Activated CD4-positive, alpha-beta T cell treated with anti-CD3 and anti-CD28 coated beads, Interleukin-2, amount 10 ng/mL, durations not matched to agents 7 days and 5 days (primary cell): ENCODE measurements around the gene IRF3. TPM values are rescaled to one million over a fixed set of nuclear protein-coding genes. Genes with fewer than 3 reads are reported as not detected.

Source experiments
- CTCF ChIA-PET: fragments of 350-600 bp; sonication (Branson Sonifier 250); formaldehyde crosslinking; loops from one replicate; lab custom pipeline; 2021; ENCODE audit warnings: antibody characterized with exemption; lab: Charles Lee
- POLR2A ChIA-PET: fragments of 350-600 bp; sonication (Branson Sonifier 250); formaldehyde crosslinking; loops from one replicate; lab custom pipeline; 2021; ENCODE audit warnings: antibody characterized with exemption; lab: Charles Lee
- DNase-seq: peaks from one replicate; pipeline ENCODE4 v3.0.0-alpha.2; 2020
- H3K27ac Mint-ChIP-seq: one replicate; pipeline ENCODE4 v1.8.0; 2021; ENCODE audit warnings: mild to moderate bottlenecking, moderate library complexity, mixed read lengths
- H3K27me3 Mint-ChIP-seq: one replicate; pipeline ENCODE4 v1.8.0; 2021; ENCODE audit warnings: mixed read lengths
- H3K36me3 Mint-ChIP-seq: one replicate; pipeline ENCODE4 v1.8.0; 2021; ENCODE audit warnings: low read depth, mixed read lengths
- H3K4me1 Mint-ChIP-seq: one replicate; pipeline ENCODE4 v1.8.0; 2021; ENCODE audit warnings: mixed read lengths
- H3K4me3 Mint-ChIP-seq: one replicate; pipeline ENCODE4 v1.8.0; 2021; ENCODE audit warnings: mild to moderate bottlenecking, moderate library complexity, mixed read lengths
- H3K9me3 Mint-ChIP-seq: one replicate; pipeline ENCODE4 v1.8.0; 2021; ENCODE audit warnings: mixed read lengths
- total RNA-seq, 2 experiments: library from RNA; stranded (reverse); gene quantifications; one replicate each; pipeline ENCODE4 v1.2.3, GENCODE V29; 2021

Gene IRF3
- total RNA-seq = 100 to 1,000 TPM; 157 to 168 TPM

GRCh38 chr19:49665351-49666119, at the start of gene IRF3, which contains the start of gene BCL2L12:
Gene IRF3, minus strand, starts transcription at chr19:49665857. Its CDS starts 1,019 bp downstream, at chr19:49664838.
Gene BCL2L12, plus strand, starts transcription at chr19:49665933. Its CDS starts 760 bp downstream, at chr19:49666693.
- peak; percentile 100 for DNase-seq
- peak within 1 kb of the TSS; percentile 97 for H3K27ac Mint-ChIP-seq
- peaks cover 26% of the 10 kb centered on the region for H3K36me3 Mint-ChIP-seq
- H3K27me3 Mint-ChIP-seq = no peaks in the 10 kb centered on the region
- H3K4me1 Mint-ChIP-seq = peaks cover 39% of the 10 kb centered on the region
- peak within 1 kb of the TSS; percentile 99 for H3K4me3 Mint-ChIP-seq
- ChIA-PET POLR2A (interaction anchor here (1.0 kb wide), 1 partner anchor 11 kb away, joined by 5 read pairs; no protein-coding TSS in a partner anchor), CTCF (interaction anchor here (0.6 to 2.2 kb wide), 2 partner anchors 10 to 103 kb away, joined by 3 to 8 read pairs; no protein-coding TSS in a partner anchor)
- H3K9me3 Mint-ChIP-seq = no peaks in the 10 kb centered on the region

- peaks cover 14% of the 10 kb centered on the region for H3K4me1 Mint-ChIP-seq
- H3K9me3 Mint-ChIP-seq = peaks cover 4% of the 10 kb centered on the region
- H3K27ac Mint-ChIP-seq = no peak overlapping the region
- DNase-seq = no peak
- H3K4me3 Mint-ChIP-seq = no peak overlapping the region
- H3K27me3 Mint-ChIP-seq = no peaks in the 10 kb centered on the region
- POLR2A ChIA-PET = no interaction called here
- CTCF ChIA-PET = interaction anchor here (1.4 kb wide), 1 partner anchor 32 kb away, joined by 4 read pairs; no protein-coding TSS in a partner anchor
- no peaks in the 10 kb centered on the region for H3K36me3 Mint-ChIP-seq
Observed at GRCh38 chr19:49713236-49713845, 47.7 kb upstream of the IRF3 start.

- H3K27ac Mint-ChIP-seq = no peak overlapping the region
- no peak overlapping the region for H3K4me3 Mint-ChIP-seq
- H3K27me3 Mint-ChIP-seq = no peaks in the 10 kb centered on the region
- H3K9me3 Mint-ChIP-seq = peaks cover 2% of the 10 kb centered on the region
- CTCF ChIA-PET = interaction anchor here (1.4 kb wide), 1 partner anchor 32 kb away, joined by 4 read pairs; no protein-coding TSS in a partner anchor
- H3K36me3 Mint-ChIP-seq = no peaks in the 10 kb centered on the region
- peaks cover 9% of the 10 kb centered on the region for H3K4me1 Mint-ChIP-seq
- POLR2A ChIA-PET = no interaction called here
- no peak for DNase-seq
Observed at GRCh38 chr19:49712397-49712859, 46.8 kb upstream of the IRF3 start.

- Mint-ChIP-seq H3K36me3 (no peaks in the 10 kb centered on the region), H3K4me1 (peaks cover 1% of the 10 kb centered on the region), H3K9me3 (peaks cover 2% of the 10 kb centered on the region), H3K27me3 (no peaks in the 10 kb centered on the region), H3K27ac (no peak overlapping the region), H3K4me3 (no peak overlapping the region)
- CTCF ChIA-PET = no interaction called here
- no peak for DNase-seq
- POLR2A ChIA-PET = no interaction called here
Observed at GRCh38 chr19:49710372-49710951, 44.8 kb upstream of the IRF3 start.

- ChIA-PET POLR2A (no interaction called here), CTCF (no interaction called here)
- peaks cover 7% of the 10 kb centered on the region for H3K27me3 Mint-ChIP-seq
- DNase-seq = no peak
- no peak overlapping the region for H3K27ac Mint-ChIP-seq
- H3K4me1 Mint-ChIP-seq = no peaks in the 10 kb centered on the region
- H3K9me3 Mint-ChIP-seq = no peaks in the 10 kb centered on the region
- H3K36me3 Mint-ChIP-seq = no peaks in the 10 kb centered on the region
- H3K4me3 Mint-ChIP-seq = no peak overlapping the region
Observed at GRCh38 chr19:49705919-49706318, 40.3 kb upstream of the IRF3 start.

GRCh38 chr19:49704888-49705642, 39.4 kb upstream of the IRF3 start:
- H3K27me3 Mint-ChIP-seq = peaks cover 9% of the 10 kb centered on the region
- DNase-seq = no peak
- no peaks in the 10 kb centered on the region for H3K36me3 Mint-ChIP-seq
- no peak overlapping the region for H3K4me3 Mint-ChIP-seq
- ChIA-PET CTCF (interaction anchor here (1.2 to 1.3 kb wide), 2 partner anchors 11 to 24 kb away, joined by 3 to 4 read pairs; no protein-coding TSS in a partner anchor), POLR2A (no interaction called here)
- no peak overlapping the region for H3K27ac Mint-ChIP-seq
- no peaks in the 10 kb centered on the region for H3K9me3 Mint-ChIP-seq
- H3K4me1 Mint-ChIP-seq = no peaks in the 10 kb centered on the region

GRCh38 chr19:49701271-49701786, 35.7 kb upstream of the IRF3 start:
- POLR2A ChIA-PET = no interaction called here

GRCh38 chr19:49700563-49700962, 34.9 kb upstream of the IRF3 start:
- Mint-ChIP-seq H3K27ac (no peak overlapping the region), H3K36me3 (no peaks in the 10 kb centered on the region), H3K4me1 (no peaks in the 10 kb centered on the region), H3K9me3 (no peaks in the 10 kb centered on the region), H3K4me3 (no peak overlapping the region), H3K27me3 (peaks cover 11% of the 10 kb centered on the region)
- CTCF ChIA-PET = interaction anchor here (0.6 to 1.0 kb wide), 2 partner anchors 9 to 981 kb away, joined by 3 read pairs; no protein-coding TSS in a partner anchor
- no peak for DNase-seq
- POLR2A ChIA-PET = no interaction called here

More at GRCh38 chr19:49701271-49701786, 35.7 kb upstream of the IRF3 start:
- CTCF ChIA-PET = interaction anchor here (1.3 kb wide), 1 partner anchor 16 kb away, joined by 6 read pairs; no protein-coding TSS in a partner anchor
- no peak for DNase-seq
- Mint-ChIP-seq H3K9me3 (no peaks in the 10 kb centered on the region), H3K36me3 (no peaks in the 10 kb centered on the region), H3K27ac (no peak overlapping the region), H3K27me3 (peaks cover 11% of the 10 kb centered on the region), H3K4me1 (no peaks in the 10 kb centered on the region), H3K4me3 (no peak overlapping the region)

GRCh38 chr19:49699364-49699763, 33.7 kb upstream of the IRF3 start:
- Mint-ChIP-seq H3K36me3 (no peaks in the 10 kb centered on the region), H3K27ac (no peak overlapping the region), H3K27me3 (peaks cover 11% of the 10 kb centered on the region), H3K4me1 (no peaks in the 10 kb centered on the region), H3K9me3 (no peaks in the 10 kb centered on the region), H3K4me3 (no peak overlapping the region)
- ChIA-PET CTCF (no interaction called here), POLR2A (no interaction called here)
- no peak for DNase-seq

GRCh38 chr19:49696865-49697264, 31.2 kb upstream of the IRF3 start:
- H3K27me3 Mint-ChIP-seq = peaks cover 16% of the 10 kb centered on the region
- no peak overlapping the region for H3K4me3 Mint-ChIP-seq
- H3K9me3 Mint-ChIP-seq = no peaks in the 10 kb centered on the region
- ChIA-PET POLR2A (no interaction called here), CTCF (interaction anchor here (0.5 kb wide), 1 partner anchor 622 kb away, joined by 4 read pairs; no protein-coding TSS in a partner anchor)
- H3K36me3 Mint-ChIP-seq = no peaks in the 10 kb centered on the region
- no peak overlapping the region for H3K27ac Mint-ChIP-seq
- DNase-seq = no peak
- H3K4me1 Mint-ChIP-seq = no peaks in the 10 kb centered on the region

GRCh38 chr19:49696115-49696514, 30.5 kb upstream of the IRF3 start:
- Mint-ChIP-seq H3K36me3 (no peaks in the 10 kb centered on the region), H3K4me3 (no peak overlapping the region), H3K9me3 (no peaks in the 10 kb centered on the region), H3K27ac (no peak overlapping the region), H3K4me1 (peaks cover 5% of the 10 kb centered on the region), H3K27me3 (peaks cover 20% of the 10 kb centered on the region)
- ChIA-PET CTCF (interaction anchor here (1.1 kb wide), 1 partner anchor 145 kb away, joined by 6 read pairs; no protein-coding TSS in a partner anchor), POLR2A (no interaction called here)
- DNase-seq = no peak

- no peaks in the 10 kb centered on the region for H3K9me3 Mint-ChIP-seq
- peaks cover 24% of the 10 kb centered on the region for H3K27me3 Mint-ChIP-seq
- peaks cover 27% of the 10 kb centered on the region for H3K4me1 Mint-ChIP-seq
- H3K27ac Mint-ChIP-seq = no peak overlapping the region
- peaks cover 12% of the 10 kb centered on the region for H3K36me3 Mint-ChIP-seq
- ChIA-PET CTCF (interaction anchor here (0.7 to 1.2 kb wide), 4 partner anchors 8 to 484 kb away, joined by 3 to 4 read pairs (median 3); no protein-coding TSS in a partner anchor), POLR2A (no interaction called here)
- DNase-seq = no peak
- H3K4me3 Mint-ChIP-seq = no peak overlapping the region
Observed at GRCh38 chr19:49692147-49692506, 26.5 kb upstream of the IRF3 start.
